ENCODE data around the gene THRB. TPM values are rescaled to one million over a fixed set of nuclear protein-coding genes. Genes with fewer than 3 reads are reported as not detected.

THRB gene
- total and polyA plus RNA-seq, 2 donors (not counting 3 experiments of a cell fraction or from before 2014, with no cell fraction given), result 0.06 TPM; not detected in 1

- dilution Hi-C loops (cut with MboI; ENCODE audit: extremely low pct_ligation_motif_present, low sequenced_read_pairs) (no loop called here), intact Hi-C loops (cut with micrococcal nuclease) (no loop called here)
- Histone ChIP-seq H3K27ac (ENCODE audit: insufficient read depth, low read depth, low read length) (no peak overlapping the region), H3K27me3 (ENCODE audit: control insufficient read depth in 2 of 2, insufficient read depth in 2 of 2, low read length in 2 of 2) (no peaks in the 10 kb centered on the region), H3K4me3 (replicated peaks in 1 of 3; ENCODE audit: insufficient read depth in 1 of 3, low read depth in 1 of 3, low read length in 3 of 3) (no peak overlapping the region), H3K9ac (replicated peaks; ENCODE audit: extremely low read depth, insufficient read depth, low read length) (no peak overlapping the region), H2AFZ (ENCODE audit: low read depth, low read length) (no peak overlapping the region), H3K4me1 (ENCODE audit: control insufficient read depth, extremely low read depth, insufficient read depth, low read length) (peaks cover 12% of the 10 kb centered on the region), H3K79me2 (ENCODE audit: control insufficient read depth, insufficient read depth, low read length) (no peaks in the 10 kb centered on the region), H3K9me3 (replicated peaks; ENCODE audit: control insufficient read depth, insufficient read depth, low read length) (no peaks in the 10 kb centered on the region), H3K36me3 (ENCODE audit: control insufficient read depth in 2 of 2, extremely low read depth in 1 of 2, insufficient read depth in 2 of 2, low read length in 2 of 2) (no peaks in the 10 kb centered on the region), H3K4me2 (ENCODE audit: insufficient read depth, low read length) (no peak overlapping the region), H3K9me1 (replicated peaks; ENCODE audit: control insufficient read depth, extremely low read depth, insufficient read depth, low read length) (no peaks in the 10 kb centered on the region), H4K20me1 (replicated peaks; ENCODE audit: control insufficient read depth, extremely low read depth, insufficient read depth, low read length) (no peaks in the 10 kb centered on the region)
- CTCF ChIA-PET, result interaction anchor here (1.6 kb wide), 1 partner anchor 323 kb away, joined by 3 read pairs; no protein-coding TSS in a partner anchor
- FAIRE-seq (no peak), DNase-seq (ENCODE audit: low read depth, low spot score) (no peak)
- BruUV-seq (replicated peaks), result no TSS peak
- POLR2A ChIA-PET, result no interaction called here
- TF ChIP-seq GATA2 (IDR thresholded peaks at IDR 0.05; ENCODE audit: insufficient read depth, insufficient read length, low read depth, low read length), result no peak
- no peak for TF ChIP-seq MAX (IDR thresholded peaks at IDR 0.05; ENCODE audit: insufficient read depth, insufficient read length)
- no peak for TF ChIP-seq JUN (IDR thresholded peaks at IDR 0.05; ENCODE audit: borderline replicate concordance, insufficient read depth, insufficient read length, low read depth)
- no peak for TF ChIP-seq EZH2 (IDR thresholded peaks at IDR 0.05; ENCODE audit: borderline replicate concordance, low read depth, low read length, severe bottlenecking)
- TF ChIP-seq MYC (IDR thresholded peaks at IDR 0.05; ENCODE audit: low read depth, low read length), result no peak
- TF ChIP-seq, protein P1, sequence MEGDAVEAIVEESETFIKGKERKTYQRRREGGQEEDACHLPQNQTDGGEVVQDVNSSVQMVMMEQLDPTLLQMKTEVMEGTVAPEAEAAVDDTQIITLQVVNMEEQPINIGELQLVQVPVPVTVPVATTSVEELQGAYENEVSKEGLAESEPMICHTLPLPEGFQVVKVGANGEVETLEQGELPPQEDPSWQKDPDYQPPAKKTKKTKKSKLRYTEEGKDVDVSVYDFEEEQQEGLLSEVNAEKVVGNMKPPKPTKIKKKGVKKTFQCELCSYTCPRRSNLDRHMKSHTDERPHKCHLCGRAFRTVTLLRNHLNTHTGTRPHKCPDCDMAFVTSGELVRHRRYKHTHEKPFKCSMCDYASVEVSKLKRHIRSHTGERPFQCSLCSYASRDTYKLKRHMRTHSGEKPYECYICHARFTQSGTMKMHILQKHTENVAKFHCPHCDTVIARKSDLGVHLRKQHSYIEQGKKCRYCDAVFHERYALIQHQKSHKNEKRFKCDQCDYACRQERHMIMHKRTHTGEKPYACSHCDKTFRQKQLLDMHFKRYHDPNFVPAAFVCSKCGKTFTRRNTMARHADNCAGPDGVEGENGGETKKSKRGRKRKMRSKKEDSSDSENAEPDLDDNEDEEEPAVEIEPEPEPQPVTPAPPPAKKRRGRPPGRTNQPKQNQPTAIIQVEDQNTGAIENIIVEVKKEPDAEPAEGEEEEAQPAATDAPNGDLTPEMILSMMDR (IDR thresholded peaks at IDR 0.05; ENCODE audit: extremely low read depth in 1 of 2, insufficient read depth in 1 of 2, low read depth in 1 of 2, low read length in 2 of 2), result no peak
- no peak for TF ChIP-seq FOS (IDR thresholded peaks at IDR 0.05; ENCODE audit: borderline replicate concordance, insufficient read depth, low read length)
- no peak for TF ChIP-seq POLR2AphosphoS5 (IDR thresholded peaks at IDR 0.05; ENCODE audit: insufficient read depth, low read depth, low read length)
- no peak for TF ChIP-seq POLR2A (IDR thresholded peaks at IDR 0.05; ENCODE audit: low read depth, low read length)
Measured at GRCh38 chr3:24360957-24361356, 133.7 kb downstream of the THRB start.

Data from endothelial cell of umbilical vein (primary cell).